Nucleus accumbens (tissue), 56 donors: ENCODE data around the gene LEO1.

ENCODE experiments used
- DNase-seq, 56 donors: peaks; one replicate each; lab custom pipeline; 2025; lab: John Stamatoyannopoulos, UW

Gene LEO1

GRCh38 chr15:51936105-51936478 is 35.5 kb downstream of the LEO1 start:
- no peak for DNase-seq

GRCh38 chr15:51935466-51936104 is 36.0 kb downstream of the LEO1 start:
- DNase-seq = no peak

- no peak for DNase-seq
Measured at GRCh38 chr15:51932161-51932560, 39.4 kb downstream of the LEO1 start.

GRCh38 chr15:51931638-51932037 is 39.9 kb downstream of the LEO1 start:
- no peak for DNase-seq

GRCh38 chr15:51931016-51931415 is 40.6 kb downstream of the LEO1 start:
- DNase-seq = no peak

GRCh38 chr15:51926809-51927208 is 44.8 kb downstream of the LEO1 start:
- no peak for DNase-seq

GRCh38 chr15:51924156-51925068 is 47.2 kb downstream of the LEO1 start:
- DNase-seq = peak in 38 of 56 donors; percentile 1 to 77 (median 34)

- DNase-seq = no peak
Measured at GRCh38 chr15:51917493-51917892, 54.1 kb downstream of the LEO1 start.

- no peak for DNase-seq
Measured at GRCh38 chr15:51912528-51912927, 59.0 kb downstream of the LEO1 start.

- DNase-seq = no peak
Measured at GRCh38 chr15:51909584-51909983, 62.0 kb downstream of the LEO1 start.

GRCh38 chr15:51908316-51908715 is 63.3 kb downstream of the LEO1 start:
- no peak for DNase-seq

GRCh38 chr15:51907136-51907862 is 64.3 kb downstream of the LEO1 start:
- no peak for DNase-seq

GRCh38 chr15:51904931-51905330 is 66.6 kb downstream of the LEO1 start:
- no peak for DNase-seq

GRCh38 chr15:51904421-51904820 is 67.2 kb downstream of the LEO1 start:
- no peak for DNase-seq

- no peak for DNase-seq
Measured at GRCh38 chr15:51889486-51889885, 82.1 kb downstream of the LEO1 start.

GRCh38 chr15:51888593-51889195 is 82.9 kb downstream of the LEO1 start:
- no peak for DNase-seq
